Right lobe of liver (tissue), 6 donors: ENCODE results near the gene ANO6. TPM values are rescaled to one million over a fixed set of nuclear protein-coding genes. Genes with fewer than 3 reads are reported as not detected.

Source experiments
- ATAC-seq, 4 donors: fragments of 200-7000 bp; cut with Tn5 transposase; one replicate each; pipeline ENCODE4 v1.9.1; 2020; ENCODE audit warnings: mild to moderate bottlenecking in 4 of 4, moderate library complexity in 4 of 4
- DNase-seq, 3 donors: peaks; one replicate each; pipeline ENCODE4 v3.0.0-alpha.2; 2020
- H3K27ac ChIP-seq, 3 donors: fragments of 200-600 bp; one replicate each; pipeline ENCODE4 v1.8.0; 2022
- H3K27me3 ChIP-seq, 2 donors: fragments of 200-600 bp; one replicate each; pipeline ENCODE4 v1.8.0; 2022
- H3K36me3 ChIP-seq, 4 donors: fragments of 200-600 bp; sonication (generic) in 1 of 4; one replicate each; pipeline versions ENCODE4 v1.5.1 to v1.8.0; 2017 to 2022; ENCODE audit warnings: control low read depth in 1 of 4
- H3K4me1 ChIP-seq, 4 donors: fragments of 200-600 bp; sonication (generic) in 1 of 4; one replicate each; pipeline versions ENCODE4 v1.5.1 to v1.8.0; 2017 to 2022; ENCODE audit warnings: control low read depth in 1 of 4
- H3K4me3 ChIP-seq, 3 donors: fragments of 200-600 bp; one replicate each; pipeline ENCODE4 v1.8.0; 2022
- H3K9me3 ChIP-seq, 4 donors: fragments of 200-600 bp; sonication (generic) in 1 of 4; one replicate each; pipeline versions ENCODE4 v1.5.1 to v1.8.0; 2017 to 2022; ENCODE audit warnings: control low read depth in 1 of 4
- POLR2A ChIP-seq: fragments of 450-650 bp; IDR thresholded peaks from one replicate; pipeline ENCODE4 v1.6.1; 2017; ENCODE audit warnings: antibody characterized with exemption, mild to moderate bottlenecking
- WGBS: methylation state at CpG from one replicate; pipeline ENCODE4 v1.1.6; 2018; ENCODE audit warnings: low coverage, low lambda C conversion rate; ENCODE audit not compliant: insufficient coverage; ENCODE audit errors: missing lambda C conversion rate; 5-methylcytosine and 5-hydroxymethylcytosine counted together
- intact Hi-C, 2 donors: fragments of 100-400 bp; cut with DNase I; formaldehyde crosslinking; loops; one replicate each; pipeline versions ENCODE4 v1.11.2 to v1.14.1; 2022
- total RNA-seq, 6 experiments: library from RNA; depleted of rRNA in 2 of 6; stranded (reverse); fragments of >200 nt in 2 of 6; fragmentation: NEBNext Ultra II Directional in 3 of 6; extraction: Animal tissue kit (Norgen Biotek cat#: 25700) in 3 of 6; gene quantifications; one replicate each; pipeline versions ENCODE4 v1.1.0 to v1.2.4, GENCODE V29; 2016 to 2023
- TF ChIP-seq, protein P1 (sequence below), 4 donors: fragments of 200-600 bp in 3 of 4; fragments of 450-650 bp in 1 of 4; IDR thresholded peaks; one replicate each; pipeline versions ENCODE4 v1.5.1 to v1.8.0; 2016 to 2022; ENCODE audit warnings: antibody characterized with exemption in 4 of 4, mild to moderate bottlenecking in 2 of 4
- donor health status: DM: no; HTN: yes; CAD: no.
- donor health status: DM: no; HTN: no; CAD: no.
- donor health status: DM: no; HTN: no; CAD: no.
- donor health status: DM: no; HTN: yes; CAD: no.
- donor health status: DM: no; HTN: yes; CAD: no.

Gene ANO6
- total RNA-seq, 6 experiments from 2014 or later = 41.8 to 78.5 (median 48.9) TPM

DNA sequence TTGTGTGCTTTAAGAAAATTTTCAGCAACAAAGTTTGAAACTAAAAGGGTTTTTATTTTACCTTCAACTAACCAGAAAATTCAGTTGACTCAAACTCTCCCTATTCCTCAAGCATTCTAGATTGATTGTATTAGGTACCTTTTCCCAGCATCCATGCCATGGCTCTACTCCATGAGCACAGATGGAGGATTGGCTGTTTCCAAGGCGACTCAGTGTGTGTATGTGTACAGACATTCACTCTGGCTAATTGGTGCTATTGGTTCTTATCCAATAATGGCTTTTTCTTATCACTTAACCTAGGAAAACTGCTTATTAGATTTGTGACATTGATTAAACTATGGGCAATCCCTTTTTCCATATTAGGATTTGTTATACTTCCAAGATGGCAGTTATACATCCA lies 202.6 kb downstream of the ANO6 start:
- 88% methylated on average over 1 of the region's 1 CpG for WGBS
- H3K9me3 ChIP-seq = no peaks in the 10 kb centered on the region
- no peak overlapping the region for H3K4me3 ChIP-seq
- TF ChIP-seq POLR2A = no peak
- TF ChIP-seq, protein P1, sequence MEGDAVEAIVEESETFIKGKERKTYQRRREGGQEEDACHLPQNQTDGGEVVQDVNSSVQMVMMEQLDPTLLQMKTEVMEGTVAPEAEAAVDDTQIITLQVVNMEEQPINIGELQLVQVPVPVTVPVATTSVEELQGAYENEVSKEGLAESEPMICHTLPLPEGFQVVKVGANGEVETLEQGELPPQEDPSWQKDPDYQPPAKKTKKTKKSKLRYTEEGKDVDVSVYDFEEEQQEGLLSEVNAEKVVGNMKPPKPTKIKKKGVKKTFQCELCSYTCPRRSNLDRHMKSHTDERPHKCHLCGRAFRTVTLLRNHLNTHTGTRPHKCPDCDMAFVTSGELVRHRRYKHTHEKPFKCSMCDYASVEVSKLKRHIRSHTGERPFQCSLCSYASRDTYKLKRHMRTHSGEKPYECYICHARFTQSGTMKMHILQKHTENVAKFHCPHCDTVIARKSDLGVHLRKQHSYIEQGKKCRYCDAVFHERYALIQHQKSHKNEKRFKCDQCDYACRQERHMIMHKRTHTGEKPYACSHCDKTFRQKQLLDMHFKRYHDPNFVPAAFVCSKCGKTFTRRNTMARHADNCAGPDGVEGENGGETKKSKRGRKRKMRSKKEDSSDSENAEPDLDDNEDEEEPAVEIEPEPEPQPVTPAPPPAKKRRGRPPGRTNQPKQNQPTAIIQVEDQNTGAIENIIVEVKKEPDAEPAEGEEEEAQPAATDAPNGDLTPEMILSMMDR (IDR thresholded peaks at IDR 0.05) = no peak
- H3K36me3 ChIP-seq = peaks cover 0 to 13% (median 0%) of the 10 kb centered on the region in 4 donors
- no peak for DNase-seq
- H3K27me3 ChIP-seq = no peaks in the 10 kb centered on the region
- intact Hi-C loops = no loop called here
- H3K27ac ChIP-seq = no peak overlapping the region
- peaks cover 0 to 27% (median 5%) of the 10 kb centered on the region in 4 donors for H3K4me1 ChIP-seq
- ATAC-seq = no peak

DNA sequence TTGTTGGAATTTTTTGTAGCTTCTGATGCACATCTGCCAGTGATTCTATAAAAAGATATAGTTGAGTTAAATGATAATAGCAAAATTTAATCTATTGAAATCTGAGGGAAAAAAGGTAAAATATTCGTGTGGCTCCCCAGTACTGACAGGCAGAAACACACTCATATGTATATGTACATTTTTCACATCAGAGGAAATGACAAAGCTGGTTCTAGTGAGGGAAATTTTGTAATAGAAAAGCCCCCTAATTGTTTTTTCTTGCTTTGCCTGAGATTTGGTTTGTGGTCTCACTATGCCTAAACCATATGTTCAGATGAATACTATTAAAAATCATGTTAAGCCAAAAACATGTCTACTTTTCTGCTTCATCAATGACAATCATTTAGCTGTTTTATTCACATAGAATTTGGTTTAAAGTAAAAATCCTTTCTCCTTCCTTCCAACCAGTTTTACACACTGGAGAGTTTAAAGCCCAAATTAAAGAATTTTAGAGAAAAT lies 203.5 kb downstream of the ANO6 start:
- DNase-seq (no peak), ATAC-seq (no peak)
- Histone ChIP-seq H3K27ac (no peak overlapping the region), H3K4me3 (no peak overlapping the region), H3K9me3 (no peaks in the 10 kb centered on the region), H3K36me3 (peaks cover 0 to 13% (median 0%) of the 10 kb centered on the region in 4 donors), H3K4me1 (peaks cover 0 to 27% (median 5%) of the 10 kb centered on the region in 4 donors), H3K27me3 (no peaks in the 10 kb centered on the region)
- 69% methylated on average over 1 of the region's 1 CpG for WGBS
- no peak for TF ChIP-seq POLR2A
- TF ChIP-seq, protein P1 (IDR thresholded peaks at IDR 0.05) = no peak
- intact Hi-C loops = no loop called here

DNA sequence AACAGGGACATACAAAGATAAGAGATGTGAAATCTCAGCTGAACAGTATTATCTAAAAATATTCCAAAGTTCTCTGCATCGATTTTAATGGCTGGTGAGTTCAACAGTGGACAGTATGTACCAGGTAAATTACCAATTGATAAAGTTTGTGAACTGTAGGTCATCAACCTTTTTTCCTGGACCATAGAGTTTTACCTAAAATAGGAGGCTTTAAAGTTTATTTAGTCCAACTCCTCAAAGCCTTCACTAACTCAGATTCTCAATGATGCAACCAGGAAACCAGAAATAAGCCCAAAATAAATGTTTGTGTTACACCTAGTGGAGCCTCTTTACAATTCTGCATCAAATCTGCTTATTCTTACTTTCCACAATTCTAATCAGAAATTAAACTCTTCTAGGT lies 205.8 kb downstream of the ANO6 start:
- peaks cover 0 to 8% (median 0%) of the 10 kb centered on the region in 4 donors for H3K36me3 ChIP-seq
- H3K4me3 ChIP-seq = no peak overlapping the region
- 32% methylated on average over 1 of the region's 1 CpG for WGBS
- H3K27me3 ChIP-seq = no peaks in the 10 kb centered on the region
- ATAC-seq (peak; percentile 89 to 92 (median 90)), DNase-seq (no peak)
- TF ChIP-seq, protein P1 (IDR thresholded peaks at IDR 0.05) = peak; percentile 5 to 19 (median 14)
- TF ChIP-seq POLR2A = no peak
- peak overlapping the region in 1 of 3 donors; percentile 52 for H3K27ac ChIP-seq
- H3K4me1 ChIP-seq = peaks cover 0 to 27% (median 5%) of the 10 kb centered on the region in 4 donors
- intact Hi-C loops = no loop called here
- H3K9me3 ChIP-seq = no peaks in the 10 kb centered on the region

DNA sequence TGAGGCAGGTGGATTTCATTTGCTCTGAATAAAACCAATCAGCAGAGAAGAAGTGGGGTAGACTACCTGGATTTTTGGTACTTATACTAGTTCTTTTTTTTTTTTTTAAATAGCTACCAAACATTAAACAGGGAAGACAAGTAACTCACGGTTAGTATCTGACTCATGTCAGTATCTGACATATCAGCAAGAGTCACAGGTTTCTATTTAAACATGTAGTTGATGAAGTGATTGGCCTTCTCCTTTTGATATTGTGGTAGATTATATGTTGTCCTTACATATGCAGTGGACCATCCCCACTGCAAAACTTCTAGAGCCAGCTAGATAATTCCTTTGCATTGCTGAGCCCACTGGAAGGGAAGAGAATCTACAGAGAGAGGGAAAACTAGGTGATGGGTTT lies 208.0 kb downstream of the ANO6 start:
- Histone ChIP-seq H3K27me3 (no peaks in the 10 kb centered on the region), H3K4me1 (peaks cover 0 to 27% (median 5%) of the 10 kb centered on the region in 4 donors), H3K27ac (no peak overlapping the region), H3K4me3 (no peak overlapping the region), H3K36me3 (peaks cover 0 to 7% (median under 1%) of the 10 kb centered on the region in 4 donors), H3K9me3 (no peaks in the 10 kb centered on the region)
- TF ChIP-seq, protein P1 (IDR thresholded peaks at IDR 0.05) = no peak
- no peak for TF ChIP-seq POLR2A
- ATAC-seq (no peak), DNase-seq (no peak)
- intact Hi-C loops = no loop called here
- 83% methylated on average over 1 of the region's 1 CpG for WGBS
